CD4-positive, CD25-positive, alpha-beta regulatory T cell (primary cell): ENCODE data around the gene HOMEZ. TPM values are rescaled to one million over a fixed set of nuclear protein-coding genes. Genes with fewer than 3 reads are reported as not detected.
"Not testable (repeated sequence)": the region's sequence is repeated elsewhere in the genome, so short reads cannot be mapped to it uniquely, and the experiment has no call there.

Experiments used
- ATAC-seq, 2 donors: fragments of 150-1000 bp; cut with Tn5 transposase; one replicate each; pipeline ENCODE4 v1.10.0; 2021; ENCODE audit warnings: low read depth in 2 of 2, moderate number of reproducible peaks in 2 of 2, moderate library complexity in 1 of 2
- DNase-seq, 3 donors: peaks; one replicate each; pipeline versions ENCODE4 v3.0.0 to v3.0.0-alpha.2; 2012 to 2022; ENCODE audit warnings: mixed read lengths in 1 of 3
- H3K27ac ChIP-seq: one replicate; pipeline ENCODE4 v1.7.0; 2013; ENCODE audit warnings: mild to moderate bottlenecking, low read length; ENCODE audit not compliant: insufficient read depth, poor library complexity, severe bottlenecking
- H3K27me3 ChIP-seq: one replicate; pipeline ENCODE4 v1.7.0; 2013; ENCODE audit warnings: low read length; ENCODE audit not compliant: control insufficient read depth, insufficient read depth
- H3K36me3 ChIP-seq: one replicate; pipeline ENCODE4 v1.7.0; 2013; ENCODE audit warnings: mild to moderate bottlenecking, low read length, moderate library complexity; ENCODE audit not compliant: control insufficient read depth, insufficient read depth
- H3K4me1 ChIP-seq: 2 replicates; pipeline ENCODE4 v1.7.0; 2013; ENCODE audit warnings: mild to moderate bottlenecking, low read length; ENCODE audit not compliant: insufficient read depth, control insufficient read depth, poor library complexity, severe bottlenecking
- H3K4me3 ChIP-seq: one replicate; pipeline ENCODE4 v1.7.0; 2013; ENCODE audit warnings: low read depth, mild to moderate bottlenecking, low read length, moderate library complexity
- H3K9me3 ChIP-seq, 2 experiments: 1 replicate in 1 of 2; 2 replicates in 1 of 2; pipeline ENCODE4 v1.7.0; 2013; ENCODE audit warnings: low read length in 2 of 2, mild to moderate bottlenecking in 1 of 2, moderate library complexity in 1 of 2; ENCODE audit not compliant: control insufficient read depth in 2 of 2
- H3K27ac Mint-ChIP-seq, 3 donors: one replicate each; pipeline ENCODE4 v1.8.0; 2020 to 2022; ENCODE audit warnings: mild to moderate bottlenecking in 3 of 3, mixed read lengths in 3 of 3, moderate library complexity in 2 of 3
- H3K27me3 Mint-ChIP-seq: one replicate; pipeline ENCODE4 v1.8.0; 2022; ENCODE audit warnings: mild to moderate bottlenecking, mixed read lengths
- H3K36me3 Mint-ChIP-seq: one replicate; pipeline ENCODE4 v1.8.0; 2020; ENCODE audit warnings: mixed read lengths
- H3K4me1 Mint-ChIP-seq, 4 donors: one replicate each; pipeline ENCODE4 v1.8.0; 2020 to 2022; ENCODE audit warnings: mixed read lengths in 4 of 4, mild to moderate bottlenecking in 1 of 4
- H3K4me3 Mint-ChIP-seq, 4 donors: one replicate each; pipeline ENCODE4 v1.8.0; 2020 to 2022; ENCODE audit warnings: mild to moderate bottlenecking in 4 of 4, mixed read lengths in 4 of 4, moderate library complexity in 3 of 4
- H3K9me3 Mint-ChIP-seq, 7 donors: one replicate each; pipeline ENCODE4 v1.8.0; 2020 to 2022; ENCODE audit warnings: mixed read lengths in 7 of 7, mild to moderate bottlenecking in 3 of 7, moderate library complexity in 2 of 7
- polyA plus RNA-seq, 4 donors: library from polyadenylated mRNA; unstranded; fragments of 300-500 nt; fragmentation: Illumina TruSeq; gene quantifications; one replicate each; pipeline ENCODE4 v1.2.3, GENCODE V29; 2021
- total RNA-seq: library from RNA; stranded (reverse); gene quantifications from one replicate; pipeline ENCODE4 v1.2.3, GENCODE V29; 2022

The HOMEZ gene
- total RNA-seq (3.3 TPM), polyA plus RNA-seq (1 to 10 TPM; 4.7 to 7.4 (median 6.4) TPM)

GRCh38 chr14:23286020-23286901 lies at the start of gene HOMEZ:
Gene HOMEZ (minus strand): TSS chr14:23286132. CDS start chr14:23285952, 180 bp downstream.
- no peaks in the 10 kb centered on the region for H3K27me3 ChIP-seq
- H3K27ac Mint-ChIP-seq, result peak within 1 kb of the TSS; percentile 69 to 96 (median 95)
- no peaks in the 10 kb centered on the region for H3K36me3 Mint-ChIP-seq
- peaks cover 18% of the 10 kb centered on the region for H3K4me1 ChIP-seq
- H3K9me3 Mint-ChIP-seq, result no peaks in the 10 kb centered on the region
- H3K4me3 Mint-ChIP-seq, result peak within 1 kb of the TSS; percentile 88 to 99 (median 96)
- no peaks in the 10 kb centered on the region for H3K27me3 Mint-ChIP-seq
- peaks cover 7 to 34% (median 15%) of the 10 kb centered on the region in 4 donors for H3K4me1 Mint-ChIP-seq
- peak within 1 kb of the TSS; percentile 83 for H3K27ac ChIP-seq
- peak; percentile 99 for ATAC-seq
- no peaks in the 10 kb centered on the region for H3K36me3 ChIP-seq
- peak; percentile 95 to 98 (median 97) for DNase-seq
- no peaks in the 10 kb centered on the region for H3K9me3 ChIP-seq
- peak within 1 kb of the TSS; percentile 92 for H3K4me3 ChIP-seq

- Histone ChIP-seq H3K4me1 (no peaks in the 10 kb centered on the region), H3K9me3 (peaks cover 0 to 8% of the 10 kb centered on the region in 2 experiments), H3K36me3 (no peaks in the 10 kb centered on the region), H3K27me3 (peaks cover 16% of the 10 kb centered on the region), H3K4me3 (no peak overlapping the region), H3K27ac (no peak overlapping the region)
- Mint-ChIP-seq H3K9me3 (peaks cover 0 to 3% (median 0%) of the 10 kb centered on the region in 7 donors), H3K27ac (no peak overlapping the region), H3K4me3 (no peak overlapping the region), H3K36me3 (peaks cover 3% of the 10 kb centered on the region), H3K27me3 (peaks cover 39% of the 10 kb centered on the region), H3K4me1 (no peaks in the 10 kb centered on the region)
- DNase-seq (no peak), ATAC-seq (no peak)
These were observed 49.7 kb upstream of the HOMEZ start for GRCh38 chr14:23335623-23336022.

- Mint-ChIP-seq H3K36me3 (peaks cover 11% of the 10 kb centered on the region), H3K4me3 (peak overlapping the region in 1 of 4 donors; percentile 63), H3K4me1 (peaks cover 3 to 8% (median 5%) of the 10 kb centered on the region in 4 donors), H3K27me3 (no peaks in the 10 kb centered on the region), H3K9me3 (no peaks in the 10 kb centered on the region), H3K27ac (peak overlapping the region in 1 of 3 donors; percentile 40)
- H3K4me1 ChIP-seq, result peaks cover 1% of the 10 kb centered on the region
- DNase-seq (peak; percentile 49 to 79 (median 62)), ATAC-seq (peak; percentile 65 to 70)
- H3K4me3 ChIP-seq, result no peak overlapping the region
- H3K36me3 ChIP-seq, result peaks cover 27% of the 10 kb centered on the region
- H3K9me3 ChIP-seq, result no peaks in the 10 kb centered on the region
- H3K27me3 ChIP-seq, result no peaks in the 10 kb centered on the region
- H3K27ac ChIP-seq, result no peak overlapping the region
These were observed 42.2 kb upstream of the HOMEZ start for GRCh38 chr14:23327947-23328744.

GRCh38 chr14:23326491-23327332 lies 40.8 kb upstream of the HOMEZ start:
- Histone ChIP-seq H3K9me3 (no peaks in the 10 kb centered on the region), H3K4me1 (peaks cover 13% of the 10 kb centered on the region), H3K27me3 (no peaks in the 10 kb centered on the region), H3K4me3 (no peak overlapping the region), H3K36me3 (peaks cover 30% of the 10 kb centered on the region), H3K27ac (no peak overlapping the region)
- H3K36me3 Mint-ChIP-seq, result peaks cover 15% of the 10 kb centered on the region
- H3K4me1 Mint-ChIP-seq, result peaks cover 6 to 21% (median 18%) of the 10 kb centered on the region in 4 donors
- DNase-seq (no peak), ATAC-seq (no peak)
- H3K9me3 Mint-ChIP-seq, result no peaks in the 10 kb centered on the region
- H3K27ac Mint-ChIP-seq, result no peak overlapping the region
- no peaks in the 10 kb centered on the region for H3K27me3 Mint-ChIP-seq
- H3K4me3 Mint-ChIP-seq, result peak overlapping the region in 1 of 4 donors; percentile 62

- Mint-ChIP-seq H3K36me3 (peaks cover 15% of the 10 kb centered on the region), H3K27ac (peak overlapping the region in 1 of 3 donors; percentile 69), H3K4me1 (peaks cover 6 to 27% (median 18%) of the 10 kb centered on the region in 4 donors), H3K4me3 (peak overlapping the region in 2 of 4 donors; percentile 30 to 62)
- H3K4me3 ChIP-seq, ATAC-seq, H3K9me3 Mint-ChIP-seq, H3K9me3 ChIP-seq, H3K27ac ChIP-seq, H3K27me3 ChIP-seq, DNase-seq, H3K27me3 Mint-ChIP-seq: not testable (repeated sequence)
- peaks cover 13% of the 10 kb centered on the region for H3K4me1 ChIP-seq
- H3K36me3 ChIP-seq, result peaks cover 30% of the 10 kb centered on the region
These were observed 39.8 kb upstream of the HOMEZ start for GRCh38 chr14:23325746-23326145.

GRCh38 chr14:23324993-23325392 lies 39.1 kb upstream of the HOMEZ start:
- no peak overlapping the region for H3K4me3 Mint-ChIP-seq
- H3K36me3 Mint-ChIP-seq, result peaks cover 15% of the 10 kb centered on the region

GRCh38 chr14:23324455-23324846 lies 38.5 kb upstream of the HOMEZ start:
- Histone ChIP-seq H3K9me3 (no peaks in the 10 kb centered on the region), H3K4me3 (no peak overlapping the region), H3K36me3 (peaks cover 30% of the 10 kb centered on the region), H3K27me3 (no peaks in the 10 kb centered on the region), H3K4me1 (peaks cover 18% of the 10 kb centered on the region), H3K27ac (peak overlapping the region; percentile 8)
- no peaks in the 10 kb centered on the region for H3K27me3 Mint-ChIP-seq
- peaks cover 6 to 38% (median 22%) of the 10 kb centered on the region in 4 donors for H3K4me1 Mint-ChIP-seq
- no peak for DNase-seq
- H3K9me3 Mint-ChIP-seq, result no peaks in the 10 kb centered on the region
- no peak overlapping the region for H3K4me3 Mint-ChIP-seq
- peaks cover 18% of the 10 kb centered on the region for H3K36me3 Mint-ChIP-seq
- no peak for ATAC-seq
- H3K27ac Mint-ChIP-seq, result peak overlapping the region in 1 of 3 donors; percentile 56

More at GRCh38 chr14:23324993-23325392, 39.1 kb upstream of the HOMEZ start:
- Mint-ChIP-seq H3K4me1 (peaks cover 6 to 34% (median 20%) of the 10 kb centered on the region in 4 donors), H3K9me3 (no peaks in the 10 kb centered on the region), H3K27ac (no peak overlapping the region), H3K27me3 (no peaks in the 10 kb centered on the region)
- no peaks in the 10 kb centered on the region for H3K27me3 ChIP-seq
- H3K4me1 ChIP-seq, result peaks cover 18% of the 10 kb centered on the region
- ATAC-seq (no peak), DNase-seq (no peak)
- no peak overlapping the region for H3K4me3 ChIP-seq
- peaks cover 30% of the 10 kb centered on the region for H3K36me3 ChIP-seq
- H3K27ac ChIP-seq, result peak overlapping the region; percentile 8
- H3K9me3 ChIP-seq, result no peaks in the 10 kb centered on the region
